Measurements from ENCODE around the gene MEGF8.

DNA sequence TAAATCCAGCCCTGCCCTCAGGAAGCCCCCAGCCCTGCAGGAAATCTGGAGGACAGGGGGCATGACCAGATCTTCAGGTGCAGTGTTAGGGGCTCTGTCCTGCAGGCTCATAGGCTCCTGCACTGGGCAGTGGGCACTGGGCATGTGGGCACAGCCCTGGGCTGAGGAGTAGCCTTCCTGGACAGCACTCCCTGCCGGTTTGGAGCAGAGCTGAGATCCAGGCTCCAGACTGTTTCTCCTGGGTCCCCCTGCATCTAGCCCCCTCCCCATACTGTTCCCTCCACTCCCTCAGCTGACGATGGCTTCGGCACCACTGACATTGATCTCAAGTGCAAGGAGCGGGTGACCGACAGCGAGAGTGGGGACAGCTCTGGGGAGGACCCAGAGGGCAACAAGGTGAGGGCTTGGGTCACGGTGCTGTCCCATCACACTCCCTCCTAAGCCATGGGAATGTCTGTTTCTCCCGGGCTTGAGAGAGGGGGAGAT, 35.8 kb upstream of the MEGF8 start:
- TF ChIP-seq, protein P1, sequence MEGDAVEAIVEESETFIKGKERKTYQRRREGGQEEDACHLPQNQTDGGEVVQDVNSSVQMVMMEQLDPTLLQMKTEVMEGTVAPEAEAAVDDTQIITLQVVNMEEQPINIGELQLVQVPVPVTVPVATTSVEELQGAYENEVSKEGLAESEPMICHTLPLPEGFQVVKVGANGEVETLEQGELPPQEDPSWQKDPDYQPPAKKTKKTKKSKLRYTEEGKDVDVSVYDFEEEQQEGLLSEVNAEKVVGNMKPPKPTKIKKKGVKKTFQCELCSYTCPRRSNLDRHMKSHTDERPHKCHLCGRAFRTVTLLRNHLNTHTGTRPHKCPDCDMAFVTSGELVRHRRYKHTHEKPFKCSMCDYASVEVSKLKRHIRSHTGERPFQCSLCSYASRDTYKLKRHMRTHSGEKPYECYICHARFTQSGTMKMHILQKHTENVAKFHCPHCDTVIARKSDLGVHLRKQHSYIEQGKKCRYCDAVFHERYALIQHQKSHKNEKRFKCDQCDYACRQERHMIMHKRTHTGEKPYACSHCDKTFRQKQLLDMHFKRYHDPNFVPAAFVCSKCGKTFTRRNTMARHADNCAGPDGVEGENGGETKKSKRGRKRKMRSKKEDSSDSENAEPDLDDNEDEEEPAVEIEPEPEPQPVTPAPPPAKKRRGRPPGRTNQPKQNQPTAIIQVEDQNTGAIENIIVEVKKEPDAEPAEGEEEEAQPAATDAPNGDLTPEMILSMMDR (IDR thresholded peaks at IDR 0.05; ENCODE audit: low read depth, low read length) = no peak
- TF ChIP-seq EZH2phosphoT487 (IDR thresholded peaks at IDR 0.05; ENCODE audit: low read depth) = no peak
